ENCODE measurements around the gene NCMAP. TPM values are rescaled to one million over a fixed set of nuclear protein-coding genes. Genes with fewer than 3 reads are reported as not detected.
A peak's percentile ranks its signal among the peaks of the same experiment; 100 is the strongest.

Gene NCMAP
- polyA plus RNA-seq, 2 of the 4 experiments (the other 2 are of a cell fraction): 0.13 to 1.7 TPM

DNA sequence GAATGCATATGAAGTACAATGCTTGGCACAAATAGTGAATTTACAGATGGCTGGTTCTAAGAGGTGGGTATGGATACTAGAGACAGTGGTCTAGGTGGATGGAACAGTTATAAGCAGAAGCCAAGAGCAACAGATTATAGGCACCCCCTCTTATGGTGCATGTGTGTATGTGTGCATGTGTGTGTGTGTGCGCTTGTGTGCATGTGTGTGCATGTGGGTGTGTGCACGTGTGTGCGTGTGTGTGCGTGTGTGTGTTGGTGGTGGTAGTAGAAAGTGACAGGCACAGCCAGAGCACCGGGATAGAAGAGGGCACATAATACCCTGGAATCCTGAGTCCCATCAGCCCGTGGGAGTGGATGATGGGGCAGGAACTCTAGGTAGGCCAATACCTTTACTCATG, 1.3 kb downstream of the NCMAP start:
- peaks cover 35% of the 10 kb centered on the region for H3K4me1 ChIP-seq
- H3K4me2 ChIP-seq: no peak overlapping the region
- FAIRE-seq (no peak), ATAC-seq (no peak), DNase-seq (ENCODE audit: low read depth in 1 of 2, low spot score in 1 of 2) (no peak)
- peak overlapping the region; percentile 86 to 92; a peak in 5 of 6 replicates for H3K27ac ChIP-seq
- H3K4me3 ChIP-seq: no peak overlapping the region
- ChIA-PET CTCF (interaction anchor here (1.1 kb wide), 1 partner anchor 11 kb away, joined by 3 read pairs; no protein-coding TSS in a partner anchor), POLR2A (no interaction called here)
- TF ChIP-seq SREBF2 (IDR thresholded peaks at IDR 0.05) (no peak), POLR2A (IDR thresholded peaks at IDR 0.05; ENCODE audit: low read length) (no peak), CEBPB (IDR thresholded peaks at IDR 0.05) (no peak), HOXA7 (CRISPR knock-in tag; IDR thresholded peaks at IDR 0.05) (no peak), EHMT2 (IDR thresholded peaks at IDR 0.05; ENCODE audit: low read depth) (no peak), MAZ (IDR thresholded peaks at IDR 0.05; ENCODE audit: borderline replicate concordance, low read depth, low read length) (no peak), ZSCAN20 (CRISPR knock-in tag; IDR thresholded peaks at IDR 0.05) (no peak), RARB (CRISPR knock-in tag; IDR thresholded peaks at IDR 0.05) (no peak), PHF8 (IDR thresholded peaks at IDR 0.05; ENCODE audit: borderline replicate concordance, low read depth) (no peak)
- TF ChIP-seq, protein P1, sequence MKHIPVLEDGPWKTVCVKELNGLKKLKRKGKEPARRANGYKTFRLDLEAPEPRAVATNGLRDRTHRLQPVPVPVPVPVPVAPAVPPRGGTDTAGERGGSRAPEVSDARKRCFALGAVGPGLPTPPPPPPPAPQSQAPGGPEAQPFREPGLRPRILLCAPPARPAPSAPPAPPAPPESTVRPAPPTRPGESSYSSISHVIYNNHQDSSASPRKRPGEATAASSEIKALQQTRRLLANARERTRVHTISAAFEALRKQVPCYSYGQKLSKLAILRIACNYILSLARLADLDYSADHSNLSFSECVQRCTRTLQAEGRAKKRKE (CRISPR knock-in tag; IDR thresholded peaks at IDR 0.05; ENCODE audit: low read depth): no peak
- TF ChIP-seq, protein P2, sequence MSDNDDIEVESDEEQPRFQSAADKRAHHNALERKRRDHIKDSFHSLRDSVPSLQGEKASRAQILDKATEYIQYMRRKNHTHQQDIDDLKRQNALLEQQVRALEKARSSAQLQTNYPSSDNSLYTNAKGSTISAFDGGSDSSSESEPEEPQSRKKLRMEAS (IDR thresholded peaks at IDR 0.05): no peak
- TF ChIP-seq, protein P3, sequence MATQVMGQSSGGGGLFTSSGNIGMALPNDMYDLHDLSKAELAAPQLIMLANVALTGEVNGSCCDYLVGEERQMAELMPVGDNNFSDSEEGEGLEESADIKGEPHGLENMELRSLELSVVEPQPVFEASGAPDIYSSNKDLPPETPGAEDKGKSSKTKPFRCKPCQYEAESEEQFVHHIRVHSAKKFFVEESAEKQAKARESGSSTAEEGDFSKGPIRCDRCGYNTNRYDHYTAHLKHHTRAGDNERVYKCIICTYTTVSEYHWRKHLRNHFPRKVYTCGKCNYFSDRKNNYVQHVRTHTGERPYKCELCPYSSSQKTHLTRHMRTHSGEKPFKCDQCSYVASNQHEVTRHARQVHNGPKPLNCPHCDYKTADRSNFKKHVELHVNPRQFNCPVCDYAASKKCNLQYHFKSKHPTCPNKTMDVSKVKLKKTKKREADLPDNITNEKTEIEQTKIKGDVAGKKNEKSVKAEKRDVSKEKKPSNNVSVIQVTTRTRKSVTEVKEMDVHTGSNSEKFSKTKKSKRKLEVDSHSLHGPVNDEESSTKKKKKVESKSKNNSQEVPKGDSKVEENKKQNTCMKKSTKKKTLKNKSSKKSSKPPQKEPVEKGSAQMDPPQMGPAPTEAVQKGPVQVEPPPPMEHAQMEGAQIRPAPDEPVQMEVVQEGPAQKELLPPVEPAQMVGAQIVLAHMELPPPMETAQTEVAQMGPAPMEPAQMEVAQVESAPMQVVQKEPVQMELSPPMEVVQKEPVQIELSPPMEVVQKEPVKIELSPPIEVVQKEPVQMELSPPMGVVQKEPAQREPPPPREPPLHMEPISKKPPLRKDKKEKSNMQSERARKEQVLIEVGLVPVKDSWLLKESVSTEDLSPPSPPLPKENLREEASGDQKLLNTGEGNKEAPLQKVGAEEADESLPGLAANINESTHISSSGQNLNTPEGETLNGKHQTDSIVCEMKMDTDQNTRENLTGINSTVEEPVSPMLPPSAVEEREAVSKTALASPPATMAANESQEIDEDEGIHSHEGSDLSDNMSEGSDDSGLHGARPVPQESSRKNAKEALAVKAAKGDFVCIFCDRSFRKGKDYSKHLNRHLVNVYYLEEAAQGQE (IDR thresholded peaks at IDR 0.05): no peak
- WGBS (ENCODE audit: missing lambda C conversion rate): 92% methylated on average over 6 of the region's 6 CpGs
- H3K9me3 ChIP-seq: no peaks in the 10 kb centered on the region

DNA sequence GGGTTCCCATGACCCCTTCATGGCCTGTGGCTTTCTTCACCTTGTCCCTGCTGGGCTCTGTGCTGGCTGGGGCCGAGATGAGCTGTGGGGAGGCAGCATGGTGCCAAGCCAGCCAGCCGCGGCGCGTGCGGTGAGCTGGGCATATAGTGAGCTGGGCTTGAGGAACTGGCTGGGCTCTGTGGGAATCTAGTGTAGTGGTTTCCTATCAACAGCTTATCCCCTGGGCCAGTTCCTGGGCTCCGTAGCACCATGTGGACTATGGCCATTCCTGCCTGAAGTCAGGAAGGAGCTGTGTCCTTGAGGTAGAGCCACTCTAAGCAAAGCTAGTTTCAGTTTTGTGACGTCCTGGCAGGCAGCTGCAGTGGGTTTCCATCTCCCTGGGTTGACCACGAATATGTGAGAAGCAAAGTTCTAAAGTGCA, 1.8 kb downstream of the NCMAP start:
- DNase-seq (ENCODE audit: low read depth in 1 of 2, low spot score in 1 of 2) (no peak), FAIRE-seq (no peak), ATAC-seq (no peak)
- Histone ChIP-seq H3K9me3 (no peaks in the 10 kb centered on the region), H3K4me1 (peaks cover 40% of the 10 kb centered on the region), H3K4me3 (no peak overlapping the region), H3K4me2 (peak overlapping the region; percentile 73; the same call in 1 of the 3 replicates), H3K27ac (peak overlapping the region; percentile 86 to 92; a peak in 5 of 6 replicates)
- POLR2A ChIA-PET: no interaction called here
- TF ChIP-seq EP300 (IDR thresholded peaks at IDR 0.05): no peak
- TF ChIP-seq CHD2 (IDR thresholded peaks at IDR 0.05; ENCODE audit: low read length, partially characterized antibody): no peak
- TF ChIP-seq HEYL (CRISPR knock-in tag; IDR thresholded peaks at IDR 0.05): no peak
- no peak for TF ChIP-seq GATA3 (IDR thresholded peaks at IDR 0.05; ENCODE audit: borderline replicate concordance)
- TF ChIP-seq SREBF2 (IDR thresholded peaks at IDR 0.05): no peak
- TF ChIP-seq TP53 (CRISPR knock-in tag; IDR thresholded peaks at IDR 0.05): no peak
- TF ChIP-seq, protein P4, sequence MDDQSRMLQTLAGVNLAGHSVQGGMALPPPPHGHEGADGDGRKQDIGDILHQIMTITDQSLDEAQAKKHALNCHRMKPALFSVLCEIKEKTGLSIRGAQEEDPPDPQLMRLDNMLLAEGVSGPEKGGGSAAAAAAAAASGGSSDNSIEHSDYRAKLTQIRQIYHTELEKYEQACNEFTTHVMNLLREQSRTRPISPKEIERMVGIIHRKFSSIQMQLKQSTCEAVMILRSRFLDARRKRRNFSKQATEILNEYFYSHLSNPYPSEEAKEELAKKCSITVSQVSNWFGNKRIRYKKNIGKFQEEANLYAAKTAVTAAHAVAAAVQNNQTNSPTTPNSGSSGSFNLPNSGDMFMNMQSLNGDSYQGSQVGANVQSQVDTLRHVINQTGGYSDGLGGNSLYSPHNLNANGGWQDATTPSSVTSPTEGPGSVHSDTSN (IDR thresholded peaks at IDR 0.05): no peak
- no peak for TF ChIP-seq RAD21 (conservative IDR thresholded peaks at IDR 0.05 in 1 of 2, IDR thresholded peaks at IDR 0.05 in 1 of 2)
- TF ChIP-seq RFX5 (IDR thresholded peaks at IDR 0.05): no peak
- TF ChIP-seq JUNB (IDR thresholded peaks at IDR 0.05): no peak
- no peak for TF ChIP-seq CEBPB (IDR thresholded peaks at IDR 0.05)
- TF ChIP-seq ZSCAN20 (CRISPR knock-in tag; IDR thresholded peaks at IDR 0.05): no peak
- TF ChIP-seq FOSB (CRISPR knock-in tag; IDR thresholded peaks at IDR 0.05): no peak
- TF ChIP-seq KDM1A (IDR thresholded peaks at IDR 0.05; ENCODE audit: low read depth): no peak
- CTCF ChIA-PET: interaction anchor here (1.1 to 1.4 kb wide), 3 partner anchors 11 to 36 kb away, joined by 3 to 4 read pairs (median 3); no protein-coding TSS in a partner anchor
- WGBS (ENCODE audit: missing lambda C conversion rate): 72% methylated on average over 8 of the region's 9 CpGs

All from A549 (cell line).